Loucy (cell line): ENCODE data around the gene RBMS2.

Experiments
- H2AFZ ChIP-seq: fragments of 200-600 bp; sonication (generic); 2 replicates; pipeline ENCODE4 v1.6.0; 2016; ENCODE audit warnings: antibody characterized with exemption, mild to moderate bottlenecking, low read length, moderate library complexity
- H3F3A ChIP-seq: fragments of 200-600 bp; 2 replicates; pipeline ENCODE4 v1.6.0; 2016; ENCODE audit warnings: antibody characterized with exemption, low read depth, mild to moderate bottlenecking
- H3K27me3 ChIP-seq: fragments of 200-600 bp; sonication (generic); 2 replicates; pipeline ENCODE4 v1.6.1; 2014; ENCODE audit warnings: low read length, mild to moderate bottlenecking; ENCODE audit not compliant: insufficient read depth, poor library complexity, severe bottlenecking
- H3K36me3 ChIP-seq: fragments of 200-600 bp; sonication (generic); 2 replicates; pipeline ENCODE4 v1.6.1; 2016; ENCODE audit warnings: low read length; ENCODE audit not compliant: insufficient read depth
- H3K4me1 ChIP-seq: fragments of 200-600 bp; sonication (generic); 2 replicates; pipeline ENCODE4 v1.5.1; 2014; ENCODE audit warnings: low read length, mild to moderate bottlenecking; ENCODE audit not compliant: insufficient read depth, poor library complexity, severe bottlenecking
- H3K4me2 ChIP-seq: fragments of 200-600 bp; sonication (generic); 2 replicates; pipeline ENCODE4 v1.6.0; 2014; ENCODE audit warnings: antibody characterized with exemption, low read length, low read depth, mild to moderate bottlenecking; ENCODE audit not compliant: poor library complexity, severe bottlenecking
- H3K4me3 ChIP-seq: fragments of 200-600 bp; sonication (generic); 2 replicates; pipeline ENCODE4 v1.5.1; 2014; ENCODE audit warnings: low read length, mild to moderate bottlenecking, mixed read lengths; ENCODE audit not compliant: poor library complexity, severe bottlenecking
- H3K79me2 ChIP-seq: fragments of 200-600 bp; sonication (generic); 2 replicates; pipeline ENCODE4 v1.6.1; 2014; ENCODE audit warnings: low read length; ENCODE audit not compliant: insufficient read depth
- H3K9ac ChIP-seq: fragments of 200-600 bp; sonication (generic); 2 replicates; pipeline ENCODE4 v1.6.0; 2014; ENCODE audit warnings: mild to moderate bottlenecking, low read depth, low read length, moderate library complexity; ENCODE audit not compliant: poor library complexity, severe bottlenecking
- H3K9me2 ChIP-seq: fragments of 200-600 bp; sonication (generic); replicated peaks from 2 replicates; pipeline ENCODE4 v1.6.1; 2016; ENCODE audit warnings: low read depth, low read length, mixed read lengths
- H3K9me3 ChIP-seq: fragments of 200-600 bp; sonication (generic); 2 replicates; pipeline ENCODE4 v1.6.1; 2014; ENCODE audit warnings: mild to moderate bottlenecking, antibody characterized with exemption, low read length, low read depth; ENCODE audit not compliant: insufficient read depth
- H4K20me1 ChIP-seq: fragments of 200-600 bp; sonication (generic); 2 replicates; pipeline ENCODE4 v1.6.0; 2014; ENCODE audit warnings: antibody characterized with exemption, low read length, mild to moderate bottlenecking; ENCODE audit not compliant: insufficient read depth, poor library complexity, severe bottlenecking
- EZH2phosphoT487 ChIP-seq: fragments of 200-600 bp; IDR thresholded peaks from 2 replicates; pipeline ENCODE4 v1.6.1; 2018; ENCODE audit warnings: antibody characterized with exemption, mild to moderate bottlenecking, moderate library complexity, borderline replicate concordance
- TF ChIP-seq, protein P1 (sequence below): fragments of 200-600 bp; sonication (generic); conservative IDR thresholded peaks from 2 replicates; pipeline ENCODE4 v1.5.1; 2014; ENCODE audit warnings: mild to moderate bottlenecking, antibody characterized with exemption, low read length

Gene RBMS2

GRCh38 chr12:56565510-56566101 is 44.0 kb downstream of the RBMS2 start:
- no peak overlapping the region for H3K4me2 ChIP-seq
- H3K36me3 ChIP-seq, result peaks cover 7% of the 10 kb centered on the region; the same call in 1 of the 2 replicates
- H3K4me1 ChIP-seq, result peaks cover 8% of the 10 kb centered on the region
- H3K4me3 ChIP-seq, result no peak overlapping the region
- no peaks in the 10 kb centered on the region for H3K27me3 ChIP-seq
- H2AFZ ChIP-seq, result no peak overlapping the region
- TF ChIP-seq EZH2phosphoT487, result no peak
- TF ChIP-seq, protein P1, sequence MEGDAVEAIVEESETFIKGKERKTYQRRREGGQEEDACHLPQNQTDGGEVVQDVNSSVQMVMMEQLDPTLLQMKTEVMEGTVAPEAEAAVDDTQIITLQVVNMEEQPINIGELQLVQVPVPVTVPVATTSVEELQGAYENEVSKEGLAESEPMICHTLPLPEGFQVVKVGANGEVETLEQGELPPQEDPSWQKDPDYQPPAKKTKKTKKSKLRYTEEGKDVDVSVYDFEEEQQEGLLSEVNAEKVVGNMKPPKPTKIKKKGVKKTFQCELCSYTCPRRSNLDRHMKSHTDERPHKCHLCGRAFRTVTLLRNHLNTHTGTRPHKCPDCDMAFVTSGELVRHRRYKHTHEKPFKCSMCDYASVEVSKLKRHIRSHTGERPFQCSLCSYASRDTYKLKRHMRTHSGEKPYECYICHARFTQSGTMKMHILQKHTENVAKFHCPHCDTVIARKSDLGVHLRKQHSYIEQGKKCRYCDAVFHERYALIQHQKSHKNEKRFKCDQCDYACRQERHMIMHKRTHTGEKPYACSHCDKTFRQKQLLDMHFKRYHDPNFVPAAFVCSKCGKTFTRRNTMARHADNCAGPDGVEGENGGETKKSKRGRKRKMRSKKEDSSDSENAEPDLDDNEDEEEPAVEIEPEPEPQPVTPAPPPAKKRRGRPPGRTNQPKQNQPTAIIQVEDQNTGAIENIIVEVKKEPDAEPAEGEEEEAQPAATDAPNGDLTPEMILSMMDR, result no peak
- no peaks in the 10 kb centered on the region for H3K9me2 ChIP-seq
- H3K79me2 ChIP-seq, result no peaks in the 10 kb centered on the region
- no peak overlapping the region for H3K9ac ChIP-seq
- H3K9me3 ChIP-seq, result no peaks in the 10 kb centered on the region
- no peaks in the 10 kb centered on the region for H4K20me1 ChIP-seq
- no peaks in the 10 kb centered on the region for H3F3A ChIP-seq

- Histone ChIP-seq H4K20me1 (no peaks in the 10 kb centered on the region), H3F3A (no peaks in the 10 kb centered on the region), H3K9ac (no peak overlapping the region), H3K27me3 (no peaks in the 10 kb centered on the region), H2AFZ (no peak overlapping the region), H3K9me2 (no peaks in the 10 kb centered on the region), H3K4me1 (peaks cover 8% of the 10 kb centered on the region), H3K9me3 (no peaks in the 10 kb centered on the region), H3K4me3 (no peak overlapping the region), H3K79me2 (no peaks in the 10 kb centered on the region), H3K4me2 (no peak overlapping the region), H3K36me3 (peaks cover 3% of the 10 kb centered on the region; the same call in 1 of the 2 replicates)
- TF ChIP-seq EZH2phosphoT487, result no peak
- TF ChIP-seq, protein P1, result no peak
Measured at GRCh38 chr12:56568146-56568545, 46.5 kb downstream of the RBMS2 start.

DNA sequence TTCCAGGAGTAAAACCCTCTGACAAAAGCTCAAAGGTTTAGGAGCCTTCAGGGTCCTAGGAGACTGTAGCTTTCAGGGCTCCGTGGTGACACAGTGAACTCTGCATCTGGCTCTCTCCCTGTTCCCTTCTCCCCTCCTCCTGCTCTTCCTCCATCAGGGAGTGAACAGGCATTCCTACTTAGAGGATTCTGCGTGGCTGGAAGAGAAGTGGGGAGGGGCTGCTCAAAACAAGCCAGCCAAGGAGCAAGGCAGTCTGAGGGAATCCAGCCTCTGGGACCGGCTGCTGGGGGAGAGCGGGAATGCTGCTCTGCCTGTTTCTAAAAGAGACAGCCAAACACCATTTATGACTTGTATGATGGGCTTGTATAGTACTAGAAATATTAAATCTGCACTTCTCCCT is 49.5 kb downstream of the RBMS2 start:
- peaks cover 14% of the 10 kb centered on the region for H3K4me1 ChIP-seq
- H3K9me3 ChIP-seq, result no peaks in the 10 kb centered on the region
- TF ChIP-seq, protein P1, result no peak
- no peaks in the 10 kb centered on the region for H3K79me2 ChIP-seq
- no peaks in the 10 kb centered on the region for H3K36me3 ChIP-seq
- no peaks in the 10 kb centered on the region for H4K20me1 ChIP-seq
- no peak overlapping the region for H3K9ac ChIP-seq
- H3F3A ChIP-seq, result no peaks in the 10 kb centered on the region
- H3K9me2 ChIP-seq, result no peaks in the 10 kb centered on the region
- H3K27me3 ChIP-seq, result no peaks in the 10 kb centered on the region
- H3K4me3 ChIP-seq, result no peak overlapping the region
- H2AFZ ChIP-seq, result no peak overlapping the region
- no peak overlapping the region for H3K4me2 ChIP-seq
